COLO668 (cell line): Measurements from ENCODE around the gene NPAS1.
A peak's percentile ranks its signal among the peaks of the same experiment; 100 is the strongest.
"Not testable (repeated sequence)": the region's sequence is repeated elsewhere in the genome, so short reads cannot be mapped to it uniquely, and the experiment has no call there.

ENCODE experiments used
- DNase-seq: peaks from one replicate; lab custom pipeline; 2025; ENCODE audit not compliant: unreplicated experiment; lab: John Stamatoyannopoulos, UW

Gene NPAS1

GRCh38 chr19:47044946-47045866 lies 25.6 kb downstream of the NPAS1 start:
- no peak for DNase-seq

- no peak for DNase-seq
These were observed 26.3 kb downstream of the NPAS1 start for GRCh38 chr19:47045867-47046470.

GRCh38 chr19:47047272-47047762 lies 27.7 kb downstream of the NPAS1 start:
- no peak for DNase-seq

GRCh38 chr19:47047763-47048405 lies 28.2 kb downstream of the NPAS1 start:
- DNase-seq = peak; percentile 60

- DNase-seq = no peak
These were observed 29.7 kb downstream of the NPAS1 start for GRCh38 chr19:47049307-47049700.

GRCh38 chr19:47050562-47050961 lies 30.9 kb downstream of the NPAS1 start:
- DNase-seq = not testable (repeated sequence)

- no peak for DNase-seq
These were observed 36.8 kb downstream of the NPAS1 start for GRCh38 chr19:47056411-47056810.

GRCh38 chr19:47057328-47057727 lies 37.7 kb downstream of the NPAS1 start:
- no peak for DNase-seq

- DNase-seq = no peak
These were observed 39.0 kb downstream of the NPAS1 start for GRCh38 chr19:47058621-47059022.

GRCh38 chr19:47063874-47064273 lies 44.2 kb downstream of the NPAS1 start:
- no peak for DNase-seq

GRCh38 chr19:47065242-47065641 lies 45.6 kb downstream of the NPAS1 start:
- DNase-seq = no peak

- DNase-seq = no peak
These were observed 47.0 kb downstream of the NPAS1 start for GRCh38 chr19:47066376-47067214.

GRCh38 chr19:47067215-47067847 lies 47.7 kb downstream of the NPAS1 start:
- DNase-seq = no peak

- no peak for DNase-seq
These were observed 48.6 kb downstream of the NPAS1 start for GRCh38 chr19:47068246-47068645.

GRCh38 chr19:47068876-47069406 lies 49.3 kb downstream of the NPAS1 start:
- DNase-seq = no peak

- no peak for DNase-seq
These were observed 50.2 kb downstream of the NPAS1 start for GRCh38 chr19:47069795-47070194.

- no peak for DNase-seq
These were observed 51.1 kb downstream of the NPAS1 start for GRCh38 chr19:47070756-47071155.

GRCh38 chr19:47071731-47072130 lies 52.1 kb downstream of the NPAS1 start:
- no peak for DNase-seq

- DNase-seq = no peak
These were observed 52.7 kb downstream of the NPAS1 start for GRCh38 chr19:47072323-47072722.

- DNase-seq = no peak
These were observed 53.9 kb downstream of the NPAS1 start for GRCh38 chr19:47073574-47073973.
